HAP-1 (cell line): ENCODE results near the gene NAXE.
"Not testable (repeated sequence)": the region's sequence is repeated elsewhere in the genome, so short reads cannot be mapped to it uniquely, and the experiment has no call there.

Source experiments
- DNase-seq, 2 experiments: peaks; one replicate each; pipeline ENCODE4 v3.0.0-alpha.2; 2016 to 2020; ENCODE audit warnings: low spot score in 2 of 2
- H3K27me3 ChIP-seq: fragments of 250-450 bp; sonication (Bioruptor Pico); 2 replicates; pipeline ENCODE4 v1.5.1; 2020; ENCODE audit warnings: low read depth, mild to moderate bottlenecking, moderate library complexity
- H3K36me3 ChIP-seq: fragments of 250-450 bp; sonication (Bioruptor Pico); replicated peaks from 2 replicates; pipeline ENCODE4 v1.5.1; 2020; ENCODE audit warnings: mild to moderate bottlenecking
- H3K4me1 ChIP-seq: fragments of 250-450 bp; sonication (Bioruptor Pico); 2 replicates; pipeline ENCODE4 v1.5.1; 2020; ENCODE audit warnings: mild to moderate bottlenecking
- H3K4me3 ChIP-seq: fragments of 250-450 bp; sonication (Bioruptor Pico); 2 replicates; pipeline ENCODE4 v1.5.1; 2020; ENCODE audit warnings: mild to moderate bottlenecking, moderate library complexity
- H3K9me3 ChIP-seq: fragments of 250-450 bp; sonication (Bioruptor Pico); 2 replicates; pipeline ENCODE4 v1.5.1; 2020; ENCODE audit warnings: mild to moderate bottlenecking, moderate library complexity
- in situ Hi-C: fragments of 300-500 bp; cut with MboI; formaldehyde crosslinking; loops from 3 replicates; pipeline ENCODE4 v1.14.3; 2020; ENCODE audit warnings: low sequenced_read_pairs, inconsistent platforms, mixed read lengths

NAXE gene

GRCh38 chr1:156578055-156578454 lies 13.5 kb upstream of the NAXE start:
- Histone ChIP-seq H3K4me3 (no peak overlapping the region), H3K4me1 (no peaks in the 10 kb centered on the region), H3K36me3 (no peaks in the 10 kb centered on the region), H3K27me3 (0 out of 2 replicates have a peak, but pooled peaks cover 2% of the 10 kb centered on the region), H3K9me3 (no peaks in the 10 kb centered on the region)
- no peak for DNase-seq
- in situ Hi-C loops: no loop called here

- Histone ChIP-seq H3K27me3 (0 out of 2 replicates have a peak, but pooled peaks cover 2% of the 10 kb centered on the region), H3K4me1 (no peaks in the 10 kb centered on the region), H3K4me3 (no peak within 1 kb of the TSS), H3K36me3 (no peaks in the 10 kb centered on the region), H3K9me3 (no peaks in the 10 kb centered on the region)
- in situ Hi-C loops: no loop called here
- DNase-seq: no peak
Observed at GRCh38 chr1:156579472-156579871, 12.1 kb upstream of the NAXE start, which contains the start of gene TTC24. TTC24 (plus strand) TSS chr1:156579723; CDS start chr1:156581365, 1,642 bp downstream.

- Histone ChIP-seq H3K36me3 (no peaks in the 10 kb centered on the region), H3K27me3 (no peaks in the 10 kb centered on the region), H3K9me3 (no peaks in the 10 kb centered on the region), H3K4me1 (no peaks in the 10 kb centered on the region), H3K4me3 (no peak overlapping the region)
- DNase-seq: no peak
- in situ Hi-C loops: no loop called here
Observed at GRCh38 chr1:156581661-156582387, 9.8 kb upstream of the NAXE start.

- H3K9me3 ChIP-seq: no peaks in the 10 kb centered on the region
Observed at GRCh38 chr1:156582388-156583017, 9.1 kb upstream of the NAXE start.

GRCh38 chr1:156583821-156584622 lies 7.6 kb upstream of the NAXE start:
- Histone ChIP-seq H3K4me3 (no peak overlapping the region), H3K9me3 (no peaks in the 10 kb centered on the region), H3K27me3 (no peaks in the 10 kb centered on the region), H3K4me1 (no peaks in the 10 kb centered on the region), H3K36me3 (no peaks in the 10 kb centered on the region)
- in situ Hi-C loops: no loop called here
- DNase-seq: peak; percentile 88 to 89

More at GRCh38 chr1:156582388-156583017, 9.1 kb upstream of the NAXE start:
- Histone ChIP-seq H3K27me3 (no peaks in the 10 kb centered on the region), H3K36me3 (no peaks in the 10 kb centered on the region), H3K4me3 (no peak overlapping the region), H3K4me1 (no peaks in the 10 kb centered on the region)
- in situ Hi-C loops: no loop called here
- no peak for DNase-seq

GRCh38 chr1:156584813-156585212 lies 6.8 kb upstream of the NAXE start:
- in situ Hi-C loops: no loop called here
- no peaks in the 10 kb centered on the region for H3K4me1 ChIP-seq
- no peaks in the 10 kb centered on the region for H3K27me3 ChIP-seq
- H3K9me3 ChIP-seq: no peaks in the 10 kb centered on the region
- no peak overlapping the region for H3K4me3 ChIP-seq
- DNase-seq: peak in 1 of 2 experiments; percentile 46
- no peaks in the 10 kb centered on the region for H3K36me3 ChIP-seq

- no peak for DNase-seq
- Histone ChIP-seq H3K4me1 (peaks cover 6% of the 10 kb centered on the region), H3K27me3 (no peaks in the 10 kb centered on the region), H3K4me3 (no peak overlapping the region), H3K36me3 (no peaks in the 10 kb centered on the region), H3K9me3 (no peaks in the 10 kb centered on the region)
- in situ Hi-C loops: no loop called here
Observed at GRCh38 chr1:156586323-156586722, 5.3 kb upstream of the NAXE start.

GRCh38 chr1:156586892-156587477 lies 4.6 kb upstream of the NAXE start:
- H3K36me3 ChIP-seq: no peaks in the 10 kb centered on the region
- in situ Hi-C loops: no loop called here
- H3K4me3 ChIP-seq: no peak overlapping the region
- DNase-seq: no peak
- H3K4me1 ChIP-seq: peaks cover 7% of the 10 kb centered on the region
- no peaks in the 10 kb centered on the region for H3K27me3 ChIP-seq
- H3K9me3 ChIP-seq: no peaks in the 10 kb centered on the region

GRCh38 chr1:156587927-156588326 lies 3.6 kb upstream of the NAXE start:
- DNase-seq, H3K4me3 ChIP-seq, H3K36me3 ChIP-seq, in situ Hi-C loops, H3K27me3 ChIP-seq, H3K4me1 ChIP-seq, H3K9me3 ChIP-seq: not testable (repeated sequence)

GRCh38 chr1:156589546-156589945 lies 2.0 kb upstream of the NAXE start:
- in situ Hi-C loops: no loop called here
- peaks cover 22% of the 10 kb centered on the region for H3K36me3 ChIP-seq
- H3K9me3 ChIP-seq: no peaks in the 10 kb centered on the region
- H3K4me3 ChIP-seq: no peak overlapping the region
- DNase-seq: no peak
- peaks cover 7% of the 10 kb centered on the region for H3K4me1 ChIP-seq
- no peaks in the 10 kb centered on the region for H3K27me3 ChIP-seq

GRCh38 chr1:156590326-156591180 lies 1.0 kb upstream of the NAXE start:
- H3K4me3 ChIP-seq: no peak overlapping the region

GRCh38 chr1:156591181-156591431 lies 470 bp upstream of the NAXE start:
- in situ Hi-C loops: no loop called here
- peaks cover 37% of the 10 kb centered on the region for H3K36me3 ChIP-seq
- no peaks in the 10 kb centered on the region for H3K27me3 ChIP-seq
- DNase-seq: peak in 1 of 2 experiments; percentile 29
- H3K4me1 ChIP-seq: peaks cover 7% of the 10 kb centered on the region
- H3K4me3 ChIP-seq: peak overlapping the region; percentile 84
- H3K9me3 ChIP-seq: no peaks in the 10 kb centered on the region

More at GRCh38 chr1:156590326-156591180, 1.0 kb upstream of the NAXE start:
- peaks cover 32% of the 10 kb centered on the region for H3K36me3 ChIP-seq
- peaks cover 7% of the 10 kb centered on the region for H3K4me1 ChIP-seq
- no peaks in the 10 kb centered on the region for H3K9me3 ChIP-seq
- in situ Hi-C loops: no loop called here
- H3K27me3 ChIP-seq: no peaks in the 10 kb centered on the region
- no peak for DNase-seq
